NCI-H2227 (cell line): Measurements from ENCODE around the gene SSH3.

Experiments
- DNase-seq: peaks from one replicate; lab custom pipeline; 2025; ENCODE audit not compliant: unreplicated experiment; lab: John Stamatoyannopoulos, UW

SSH3 gene

GRCh38 chr11:67267188-67268080 lies 35.9 kb upstream of the SSH3 start:
- DNase-seq, result no peak

DNA sequence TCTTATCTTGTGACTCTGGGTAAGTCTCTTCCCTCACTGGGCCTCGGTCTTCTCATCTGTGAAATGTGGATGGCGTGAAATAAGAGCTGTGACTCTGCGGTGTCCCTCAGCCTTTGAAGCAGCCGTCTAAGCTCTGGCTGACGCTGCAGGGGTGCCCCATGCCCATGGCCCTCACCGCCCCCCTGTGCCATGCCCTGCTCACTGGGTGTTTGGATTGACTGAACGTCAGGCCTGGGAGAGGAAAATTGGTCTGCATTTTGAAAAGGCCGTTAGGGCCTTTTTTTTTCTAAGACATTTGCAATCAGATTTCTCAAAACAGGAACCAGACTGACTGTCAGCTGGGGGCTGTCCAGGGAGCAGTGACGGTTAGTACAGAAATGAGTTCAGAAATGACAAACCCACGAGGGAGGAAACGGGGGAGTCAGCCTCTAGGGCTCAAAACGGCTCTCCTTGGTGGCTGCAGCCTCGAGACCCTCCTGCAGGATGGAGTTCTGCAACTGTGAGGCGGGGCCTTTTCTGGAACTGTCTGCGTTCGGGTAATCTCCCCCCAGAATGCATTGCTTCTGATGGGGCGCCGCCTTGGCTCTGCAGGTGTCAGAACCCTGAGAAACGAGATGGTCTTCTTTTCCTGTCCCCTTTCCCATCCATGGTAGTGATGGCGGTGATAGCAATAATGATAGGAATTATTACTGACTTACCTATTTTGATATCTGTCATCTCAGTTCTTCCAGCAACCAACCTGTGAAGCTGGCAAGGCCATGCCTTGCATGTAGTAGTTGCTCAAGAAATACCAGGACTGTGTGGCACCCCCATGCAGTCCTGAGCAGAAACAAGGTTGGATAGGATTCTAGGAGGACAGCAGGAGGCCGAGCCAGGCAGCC lies 35.0 kb upstream of the SSH3 start:
- no peak for DNase-seq

- no peak for DNase-seq
These were observed 34.4 kb upstream of the SSH3 start for GRCh38 chr11:67268962-67269268.

DNA sequence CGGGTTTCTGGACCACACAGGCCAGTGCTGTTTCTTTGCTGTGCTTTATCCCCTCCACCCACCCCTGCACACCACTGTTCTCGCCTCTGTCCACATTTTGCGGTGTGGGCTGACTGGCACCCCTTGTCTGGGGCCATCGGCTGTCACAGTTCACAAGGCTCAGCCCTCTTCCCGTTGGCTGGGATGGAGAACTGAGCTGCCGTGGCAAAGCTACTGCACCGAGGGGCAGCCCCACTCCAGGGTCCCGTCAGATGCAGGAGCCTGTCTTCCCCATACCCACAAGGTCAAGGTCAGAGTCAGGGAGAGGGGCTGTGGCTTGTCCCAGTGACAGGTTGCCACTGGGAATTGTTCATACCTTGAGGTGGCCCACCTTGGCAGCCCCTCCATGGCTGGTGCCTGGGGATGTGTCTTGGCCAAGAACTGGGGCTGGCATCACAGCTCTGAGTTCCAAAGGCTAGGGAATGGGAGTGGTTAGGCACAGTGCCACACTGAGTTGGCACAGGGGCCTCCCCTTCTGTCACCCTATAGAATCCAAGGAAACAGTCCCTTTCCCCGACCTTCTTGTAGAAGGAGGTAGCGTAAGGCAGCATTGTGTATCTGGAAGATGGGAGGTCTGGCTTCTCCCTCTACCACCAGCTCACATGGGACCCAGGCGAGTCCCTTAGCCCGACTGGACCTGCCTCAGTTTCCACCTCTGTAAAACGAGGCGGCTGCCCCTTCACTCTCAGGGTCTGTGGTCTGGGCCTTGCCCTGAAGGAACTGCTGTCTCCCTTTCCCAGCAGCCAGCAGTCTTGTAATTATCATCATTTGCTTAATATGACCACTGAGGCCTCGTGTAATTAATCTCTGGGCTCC lies 33.7 kb upstream of the SSH3 start:
- no peak for DNase-seq

- DNase-seq, result no peak
These were observed 32.8 kb upstream of the SSH3 start for GRCh38 chr11:67270256-67271204.

DNA sequence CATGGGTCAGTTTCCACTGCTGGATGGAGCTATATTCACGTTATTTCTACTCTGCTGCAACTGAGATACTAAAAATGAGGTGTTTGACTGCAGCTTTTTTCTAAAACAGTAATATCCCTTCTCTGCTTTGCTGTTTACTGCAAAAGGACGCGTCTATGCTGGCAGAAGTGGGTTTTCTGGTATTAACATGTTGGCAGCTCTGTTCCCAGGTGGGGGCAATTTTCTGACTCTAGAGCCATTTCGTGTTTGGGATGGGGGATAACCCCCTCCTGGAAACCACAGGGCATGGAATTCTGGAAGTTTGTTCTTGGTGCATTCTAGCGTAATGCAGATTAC lies 32.2 kb upstream of the SSH3 start:
- DNase-seq, result no peak

DNA sequence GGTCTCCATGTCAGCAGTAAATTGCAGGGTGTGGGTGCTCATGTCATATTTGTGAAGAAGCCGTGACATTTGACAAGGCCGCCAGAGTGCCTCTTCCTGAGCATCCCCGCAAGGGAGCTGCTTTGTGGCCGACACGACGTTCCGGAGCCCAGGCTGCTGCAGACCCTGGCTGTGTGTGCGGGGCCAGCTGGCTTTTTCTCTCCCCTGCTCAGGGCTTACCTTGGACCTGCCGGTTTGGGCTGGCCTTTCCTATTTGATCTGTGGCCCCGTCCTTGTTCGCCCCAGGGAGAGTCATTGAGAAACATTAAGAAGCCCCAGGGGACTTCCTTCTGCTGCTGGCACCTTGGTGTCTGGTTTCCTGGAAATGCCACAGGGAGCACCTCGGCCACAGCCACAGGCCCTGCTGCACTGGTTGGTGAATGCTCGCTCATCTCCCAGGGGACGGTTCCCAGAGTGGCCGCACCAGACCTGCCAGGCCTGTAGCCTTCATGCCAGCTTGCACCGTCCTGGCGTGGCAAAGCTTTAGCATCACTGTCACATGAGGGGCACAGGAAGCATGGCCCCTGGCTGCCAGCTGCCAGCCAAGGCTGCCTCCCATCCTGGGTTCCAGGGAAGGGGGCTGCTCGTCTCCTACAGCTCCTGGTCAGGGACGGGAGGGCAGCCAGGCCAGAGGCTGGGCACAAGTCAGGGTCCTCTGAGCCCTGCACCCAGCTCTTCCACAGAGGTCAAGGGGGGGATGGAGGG lies 31.6 kb upstream of the SSH3 start:
- DNase-seq, result peak; percentile 31

GRCh38 chr11:67272327-67273259 lies 30.7 kb upstream of the SSH3 start:
- no peak for DNase-seq

- DNase-seq, result no peak
These were observed 29.9 kb upstream of the SSH3 start for GRCh38 chr11:67273260-67273990.

DNA sequence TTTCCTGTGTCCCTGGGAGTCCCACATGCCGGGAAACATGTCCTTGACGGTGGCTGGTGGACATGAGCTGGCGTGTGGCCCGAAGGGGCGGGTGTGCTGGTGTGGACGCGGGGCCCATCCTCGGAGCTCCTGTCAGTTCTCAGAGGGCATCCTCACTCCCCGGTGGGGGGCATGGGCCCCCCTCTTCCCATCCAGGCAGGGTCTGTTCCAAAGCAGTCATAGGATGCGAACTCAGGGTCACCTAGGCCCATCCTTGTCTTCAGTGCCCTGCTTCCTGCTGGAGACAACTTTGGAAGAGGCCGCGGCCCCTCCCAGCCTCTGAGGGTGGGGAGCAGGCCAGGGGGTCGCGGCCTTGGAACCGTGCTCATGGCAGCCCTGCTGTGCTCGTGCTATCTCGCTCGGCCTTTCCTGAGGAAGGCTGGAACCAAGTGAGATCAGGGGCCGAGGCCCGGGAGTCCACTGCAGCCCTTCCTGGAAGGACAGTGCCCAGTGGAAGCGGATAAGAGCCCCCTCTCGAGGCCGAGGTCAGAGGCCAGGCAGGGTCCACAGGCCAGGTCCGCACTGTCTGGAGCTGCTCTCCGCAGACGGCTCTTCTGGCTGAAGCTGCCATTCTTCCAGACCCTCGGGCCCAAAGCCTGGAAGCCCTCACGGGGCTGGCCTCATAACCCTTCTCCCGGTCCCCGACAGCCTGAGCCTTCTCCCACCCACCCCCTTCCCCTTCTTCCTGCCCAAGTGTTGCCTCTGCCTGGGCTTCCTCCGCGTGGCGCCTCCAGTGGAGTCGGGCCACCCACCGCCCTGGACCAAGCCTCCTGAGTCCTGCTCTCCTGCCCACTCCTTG lies 28.3 kb upstream of the SSH3 start:
- no peak for DNase-seq

DNA sequence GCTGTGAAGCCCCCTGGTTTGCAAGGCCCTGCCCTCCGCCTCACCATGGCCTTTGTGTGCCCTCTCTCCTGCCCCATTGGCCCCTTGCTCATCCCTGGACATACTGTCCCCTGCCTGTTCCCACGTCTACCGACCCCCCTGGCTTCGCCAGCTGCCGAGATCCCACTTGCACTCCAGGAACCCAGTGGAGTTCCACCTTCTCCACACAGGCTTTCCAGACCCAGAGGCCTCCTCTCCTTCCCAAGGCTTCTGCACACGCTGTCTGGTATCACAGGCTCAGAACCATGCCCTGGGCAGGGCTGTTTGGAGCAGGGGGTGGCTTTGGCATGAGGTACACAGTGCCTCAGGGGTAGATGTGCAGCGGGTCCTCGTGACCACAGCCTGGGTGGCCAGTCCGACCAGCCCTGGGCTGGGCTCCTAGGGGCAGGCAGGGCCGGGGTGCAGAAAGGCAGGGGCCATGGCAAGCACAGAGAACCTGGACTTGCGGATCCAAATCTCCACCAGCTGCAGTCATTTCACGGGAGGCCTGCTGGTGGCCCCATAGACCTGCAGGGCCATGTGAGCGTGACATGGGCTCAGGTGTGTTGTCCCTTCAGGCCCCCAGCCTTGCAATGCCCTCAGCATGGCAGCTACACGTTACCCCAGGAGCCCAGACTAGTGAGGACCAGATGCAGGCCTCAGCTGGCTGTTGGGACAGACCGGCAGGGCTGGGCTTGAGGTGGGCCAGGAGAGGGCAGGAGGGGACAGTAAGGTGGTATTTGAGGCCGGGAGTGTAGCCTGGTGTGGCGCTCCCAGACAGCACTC lies 27.5 kb upstream of the SSH3 start:
- no peak for DNase-seq

DNA sequence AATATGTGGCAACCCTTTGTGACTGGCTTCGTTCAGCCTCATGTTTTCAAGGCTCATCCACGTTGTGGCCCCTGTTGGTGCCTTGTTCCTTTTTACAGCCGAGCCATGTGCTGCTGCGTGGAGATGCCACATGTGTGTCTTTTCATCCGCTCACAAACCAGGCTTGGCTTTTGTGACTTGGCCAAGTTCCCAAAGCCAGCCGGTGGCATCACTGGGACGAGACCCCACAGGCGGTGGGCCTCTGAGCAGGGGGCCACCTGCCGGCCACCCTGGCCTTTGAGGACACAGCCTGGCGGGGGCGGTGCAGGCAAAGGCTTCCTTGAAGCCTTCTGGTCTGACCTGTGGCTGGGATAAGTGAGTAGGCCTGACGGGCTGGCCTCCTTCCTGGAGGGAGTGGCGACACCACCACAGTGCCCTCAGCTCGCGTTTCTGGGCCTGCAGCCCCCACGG lies 26.5 kb upstream of the SSH3 start:
- DNase-seq, result no peak

DNA sequence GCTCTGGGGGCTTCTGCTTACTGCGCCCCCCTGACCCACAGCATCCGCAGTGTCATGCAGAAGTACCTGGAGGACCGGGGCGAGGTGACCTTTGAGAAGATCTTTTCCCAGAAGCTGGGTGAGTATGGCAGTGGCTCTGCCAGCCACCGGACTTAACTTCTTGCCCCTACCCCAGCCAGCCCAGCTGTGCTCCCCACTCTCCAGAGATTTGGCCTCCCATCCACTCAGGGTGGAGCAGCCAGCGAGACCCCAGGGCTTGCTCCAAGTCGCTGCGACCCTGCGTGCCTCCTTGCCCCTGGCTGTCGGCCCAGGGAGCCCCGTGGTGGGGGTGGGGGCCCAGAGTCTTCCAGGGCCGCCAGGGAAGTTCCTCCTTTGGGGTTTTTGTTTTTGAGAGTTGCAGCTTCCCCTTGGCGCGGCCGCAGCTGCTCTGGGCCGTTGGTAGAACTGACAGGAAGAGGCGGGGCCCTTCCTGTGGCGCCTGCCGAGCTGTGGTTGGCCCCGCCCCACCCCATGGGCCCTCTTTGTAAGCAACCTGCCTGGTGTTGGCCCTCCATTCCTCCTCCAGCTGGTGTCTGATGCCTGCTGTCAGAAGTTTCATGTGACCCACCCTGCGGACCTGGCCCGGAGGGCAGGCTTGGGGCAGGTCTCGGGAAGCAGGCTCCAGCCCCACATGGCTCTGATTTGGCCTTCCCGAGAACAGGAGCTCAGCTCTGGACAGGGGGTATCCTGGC lies 25.9 kb upstream of the SSH3 start:
- peak; percentile 75 for DNase-seq

- no peak for DNase-seq
These were observed 25.0 kb upstream of the SSH3 start for GRCh38 chr11:67278135-67278938.
